ENCODE measurements around the gene ZDHHC8. TPM values are rescaled to one million over a fixed set of nuclear protein-coding genes. Genes with fewer than 3 reads are reported as not detected.

Gene ZDHHC8
- total and polyA plus RNA-seq, 2 experiments from 2014 or later = 13.0 to 18.7 TPM

GRCh38 chr22:20112623-20113511, 18.7 kb upstream of the ZDHHC8 start:
- Histone ChIP-seq H3K9me2 (ENCODE audit: insufficient read depth) (no peaks in the 10 kb centered on the region), H3K4me3 (no peak overlapping the region), H3K36me3 (ENCODE audit: low read depth) (peaks cover 8% of the 10 kb centered on the region; the same call in 1 of the 2 replicates), H4K20me1 (ENCODE audit: insufficient read depth) (no peaks in the 10 kb centered on the region), H3K79me2 (ENCODE audit: insufficient read depth) (peaks cover 42% of the 10 kb centered on the region), H3K27ac (no peak overlapping the region), H2AFZ (no peak overlapping the region), H3K9ac (0 out of 2 replicates have a peak overlapping the region, but pooled peaks have one; percentile 5), H3K9me3 (ENCODE audit: low read depth) (no peaks in the 10 kb centered on the region), H3F3A (ENCODE audit: insufficient read depth) (peaks cover 17% of the 10 kb centered on the region), H3K4me1 (ENCODE audit: insufficient read depth) (no peaks in the 10 kb centered on the region), H3K4me2 (ENCODE audit: unreplicated experiment) (no peak overlapping the region), H3K27me3 (replicated peaks; ENCODE audit: insufficient read depth) (no peaks in the 10 kb centered on the region)
- in situ Hi-C loops (cut with MboI) = no loop called here
- TF ChIP-seq EZH2phosphoT487 (IDR thresholded peaks at IDR 0.05; ENCODE audit: insufficient read depth, low read depth) = no peak
- TF ChIP-seq EZH2 (IDR thresholded peaks at IDR 0.05; ENCODE audit: insufficient read depth, poor library complexity, severe bottlenecking) = no peak
- DNase-seq = no peak
- 83 to 87% methylated on average over 21 to 24 of the region's 26 CpGs for WGBS, 2 experiments (ENCODE audit: low coverage in 1 of 2, low lambda C conversion rate in 2 of 2, missing lambda C conversion rate in 2 of 2)

- in situ Hi-C loops (cut with MboI) = no loop called here
- Histone ChIP-seq H3K9ac (no peak overlapping the region), H3K27ac (no peak overlapping the region), H3K36me3 (ENCODE audit: low read depth) (peaks cover 8% of the 10 kb centered on the region; the same call in 1 of the 2 replicates), H3K9me2 (ENCODE audit: insufficient read depth) (no peaks in the 10 kb centered on the region), H2AFZ (no peak overlapping the region), H3K4me2 (ENCODE audit: unreplicated experiment) (no peak overlapping the region), H3K4me1 (ENCODE audit: insufficient read depth) (peaks cover 6% of the 10 kb centered on the region), H3K27me3 (replicated peaks; ENCODE audit: insufficient read depth) (no peaks in the 10 kb centered on the region), H3K4me3 (no peak overlapping the region), H4K20me1 (ENCODE audit: insufficient read depth) (no peaks in the 10 kb centered on the region), H3K79me2 (ENCODE audit: insufficient read depth) (peaks cover 50% of the 10 kb centered on the region), H3K9me3 (ENCODE audit: low read depth) (no peaks in the 10 kb centered on the region), H3F3A (ENCODE audit: insufficient read depth) (peaks cover 25% of the 10 kb centered on the region)
- WGBS, 2 experiments (ENCODE audit: low coverage in 1 of 2, low lambda C conversion rate in 2 of 2, missing lambda C conversion rate in 2 of 2) = 83 to 91% methylated on average over 11 to 18 of the region's 19 CpGs
- no peak for DNase-seq
- no peak for TF ChIP-seq EZH2phosphoT487 (IDR thresholded peaks at IDR 0.05; ENCODE audit: insufficient read depth, low read depth)
- TF ChIP-seq EZH2 (IDR thresholded peaks at IDR 0.05; ENCODE audit: insufficient read depth, poor library complexity, severe bottlenecking) = no peak
Measured at GRCh38 chr22:20113551-20114310, 17.9 kb upstream of the ZDHHC8 start.

GRCh38 chr22:20114506-20115475, 16.8 kb upstream of the ZDHHC8 start:
- TF ChIP-seq EZH2 (IDR thresholded peaks at IDR 0.05; ENCODE audit: insufficient read depth, poor library complexity, severe bottlenecking) = no peak
- TF ChIP-seq EZH2phosphoT487 (IDR thresholded peaks at IDR 0.05; ENCODE audit: insufficient read depth, low read depth) = no peak
- H2AFZ ChIP-seq = no peak overlapping the region
- H3K9ac ChIP-seq = 0 out of 2 replicates have a peak overlapping the region, but pooled peaks have one; percentile 95
- peaks cover 14% of the 10 kb centered on the region; the same call in 1 of the 2 replicates for H3K36me3 ChIP-seq (ENCODE audit: low read depth)
- H3K4me3 ChIP-seq = no peak overlapping the region
- no peaks in the 10 kb centered on the region for H4K20me1 ChIP-seq (ENCODE audit: insufficient read depth)
- WGBS, 2 experiments (ENCODE audit: low coverage in 1 of 2, low lambda C conversion rate in 2 of 2, missing lambda C conversion rate in 2 of 2) = 83 to 88% methylated on average over 32 to 34 of the region's 36 CpGs
- H3K4me1 ChIP-seq (ENCODE audit: insufficient read depth) = peaks cover 13% of the 10 kb centered on the region
- no peaks in the 10 kb centered on the region for H3K9me3 ChIP-seq (ENCODE audit: low read depth)
- in situ Hi-C loops (cut with MboI) = no loop called here
- H3F3A ChIP-seq (ENCODE audit: insufficient read depth) = peaks cover 29% of the 10 kb centered on the region
- no peak for DNase-seq
- no peak overlapping the region for H3K4me2 ChIP-seq (ENCODE audit: unreplicated experiment)
- no peak overlapping the region for H3K27ac ChIP-seq
- H3K9me2 ChIP-seq (ENCODE audit: insufficient read depth) = no peaks in the 10 kb centered on the region
- peaks cover 61% of the 10 kb centered on the region for H3K79me2 ChIP-seq (ENCODE audit: insufficient read depth)
- H3K27me3 ChIP-seq (replicated peaks; ENCODE audit: insufficient read depth) = no peaks in the 10 kb centered on the region
